Neural cell (in vitro differentiated cells): ENCODE measurements around the gene S100A1.

Experiments used
- CTCF ChIP-seq: fragments of 450-650 bp; IDR thresholded peaks from 2 replicates; pipeline ENCODE4 v1.5.1; 2014; ENCODE audit warnings: antibody characterized with exemption, mild to moderate bottlenecking, moderate library complexity; ENCODE audit not compliant: poor library complexity, severe bottlenecking
- EP300 ChIP-seq: fragments of 450-650 bp; conservative IDR thresholded peaks from 2 replicates; pipeline ENCODE4 v1.6.1; 2014; ENCODE audit warnings: antibody characterized with exemption, mild to moderate bottlenecking, moderate library complexity; ENCODE audit not compliant: poor library complexity, severe bottlenecking
- EZH2 ChIP-seq: fragments of 200-600, 300-800 bp; shearing (Covaris generic), sonication (generic); IDR thresholded peaks from 2 replicates; pipeline ENCODE4 v1.6.1; 2014; ENCODE audit warnings: antibody characterized with exemption, low read length, borderline replicate concordance, mild to moderate bottlenecking; ENCODE audit not compliant: insufficient read depth, poor library complexity, severe bottlenecking
- MXI1 ChIP-seq: fragments of 450-650 bp; conservative IDR thresholded peaks from 2 replicates; pipeline ENCODE4 v1.6.1; 2014; ENCODE audit warnings: antibody characterized with exemption, mild to moderate bottlenecking; ENCODE audit not compliant: poor library complexity, severe bottlenecking
- TAF1 ChIP-seq: IDR thresholded peaks from 2 replicates; pipeline ENCODE4 v1.6.1; 2012; ENCODE audit warnings: low read depth

- TF ChIP-seq CTCF: no peak
- TF ChIP-seq MXI1: no peak
- TF ChIP-seq EP300: no peak
- no peak for TF ChIP-seq EZH2
- no peak for TF ChIP-seq TAF1
Observed at GRCh38 chr1:153633161-153633753, 5.0 kb downstream of the S100A1 start.
